GM12892 (cell line): ENCODE measurements around the gene CEP131.

Source experiments
- POLR2A ChIP-seq: IDR thresholded peaks from 2 replicates; pipeline ENCODE4 v1.6.1; 2011; ENCODE audit warnings: low read depth, low read length, control low read depth
- POLR2AphosphoS5 ChIP-seq: IDR thresholded peaks from 2 replicates; pipeline ENCODE4 v1.6.1; 2011; ENCODE audit warnings: low read depth, low read length, control low read depth
- TAF1 ChIP-seq: IDR thresholded peaks from 2 replicates; pipeline ENCODE4 v1.6.1; 2011; ENCODE audit warnings: low read depth, mild to moderate bottlenecking, control low read depth, low read length, borderline replicate concordance

GRCh38 chr17:81148571-81148970, 74.2 kb downstream of the CEP131 start:
- TF ChIP-seq POLR2A, result no peak
- no peak for TF ChIP-seq TAF1
- TF ChIP-seq POLR2AphosphoS5, result peak; percentile 32; the same call in 1 of the 2 replicates
